ENCODE measurements around the gene DAAM2. TPM values are rescaled to one million over a fixed set of nuclear protein-coding genes. Genes with fewer than 3 reads are reported as not detected.

DAAM2 gene
- total RNA-seq, 1 donor from 2014 or later: 22.1 TPM

GRCh38 chr6:39834278-39834677 lies 42.1 kb downstream of the DAAM2 start:
- Histone ChIP-seq H3K4me3 (no peak overlapping the region), H3K27ac (no peak overlapping the region), H3K27me3 (no peaks in the 10 kb centered on the region), H3K36me3 (no peaks in the 10 kb centered on the region), H3K9me3 (no peaks in the 10 kb centered on the region), H3K4me1 (peaks cover 11% of the 10 kb centered on the region)
- no peak for DNase-seq (ENCODE audit: extremely low spot score in 2 of 2)
- TF ChIP-seq CTCF (IDR thresholded peaks at IDR 0.05): no peak
- no peak for TF ChIP-seq POLR2A (IDR thresholded peaks at IDR 0.05)
- intact Hi-C loops (cut with DNase I): no loop called here

- intact Hi-C loops (cut with DNase I): no loop called here
- Histone ChIP-seq H3K4me1 (peaks cover 10% of the 10 kb centered on the region), H3K27me3 (no peaks in the 10 kb centered on the region), H3K36me3 (no peaks in the 10 kb centered on the region), H3K9me3 (no peaks in the 10 kb centered on the region), H3K27ac (no peak overlapping the region), H3K4me3 (no peak overlapping the region)
- TF ChIP-seq POLR2AphosphoS5 (IDR thresholded peaks at IDR 0.05; ENCODE audit: insufficient read depth in 1 of 2, low read depth in 1 of 2): no peak
- no peak for TF ChIP-seq POLR2A (IDR thresholded peaks at IDR 0.05)
- TF ChIP-seq CTCF (IDR thresholded peaks at IDR 0.05): no peak
- DNase-seq (ENCODE audit: extremely low spot score in 2 of 2): no peak
Measured at GRCh38 chr6:39834866-39835265, 42.7 kb downstream of the DAAM2 start.

GRCh38 chr6:39835821-39836295 lies 43.7 kb downstream of the DAAM2 start:
- H3K27ac ChIP-seq: no peak overlapping the region
- intact Hi-C loops (cut with DNase I): no loop called here
- H3K27me3 ChIP-seq: no peaks in the 10 kb centered on the region
- H3K4me1 ChIP-seq: peaks cover 10% of the 10 kb centered on the region
- H3K9me3 ChIP-seq: no peaks in the 10 kb centered on the region
- H3K36me3 ChIP-seq: no peaks in the 10 kb centered on the region
- TF ChIP-seq POLR2A (IDR thresholded peaks at IDR 0.05) (no peak), CTCF (IDR thresholded peaks at IDR 0.05) (no peak), POLR2AphosphoS5 (IDR thresholded peaks at IDR 0.05; ENCODE audit: insufficient read depth in 1 of 2, low read depth in 1 of 2) (no peak)
- no peak for DNase-seq (ENCODE audit: extremely low spot score in 2 of 2)
- H3K4me3 ChIP-seq: no peak overlapping the region

- TF ChIP-seq POLR2AphosphoS5 (IDR thresholded peaks at IDR 0.05; ENCODE audit: insufficient read depth in 1 of 2, low read depth in 1 of 2) (no peak), POLR2A (IDR thresholded peaks at IDR 0.05) (no peak), CTCF (IDR thresholded peaks at IDR 0.05) (no peak)
- intact Hi-C loops (cut with DNase I): no loop called here
- Histone ChIP-seq H3K27me3 (no peaks in the 10 kb centered on the region), H3K4me3 (no peak overlapping the region), H3K9me3 (no peaks in the 10 kb centered on the region), H3K36me3 (no peaks in the 10 kb centered on the region), H3K27ac (no peak overlapping the region), H3K4me1 (peaks cover 10% of the 10 kb centered on the region)
- DNase-seq (ENCODE audit: extremely low spot score in 2 of 2): no peak
Measured at GRCh38 chr6:39836606-39837005, 44.4 kb downstream of the DAAM2 start.

GRCh38 chr6:39839445-39839844 lies 47.3 kb downstream of the DAAM2 start:
- intact Hi-C loops (cut with DNase I): no loop called here
- H3K27me3 ChIP-seq: no peaks in the 10 kb centered on the region
- H3K9me3 ChIP-seq: no peaks in the 10 kb centered on the region
- H3K4me3 ChIP-seq: no peak overlapping the region
- no peaks in the 10 kb centered on the region for H3K36me3 ChIP-seq
- H3K4me1 ChIP-seq: peaks cover 16% of the 10 kb centered on the region
- DNase-seq (ENCODE audit: extremely low spot score in 2 of 2): no peak
- H3K27ac ChIP-seq: no peak overlapping the region
- TF ChIP-seq POLR2AphosphoS5 (IDR thresholded peaks at IDR 0.05; ENCODE audit: insufficient read depth in 1 of 2, low read depth in 1 of 2): no peak
- TF ChIP-seq CTCF (IDR thresholded peaks at IDR 0.05): no peak
- TF ChIP-seq POLR2A (IDR thresholded peaks at IDR 0.05): no peak

All from vagina (tissue), 2 donors.